GM12878 (cell line): ENCODE measurements around the gene USP2. TPM values are rescaled to one million over a fixed set of nuclear protein-coding genes. Genes with fewer than 3 reads are reported as not detected.

Source experiments
- ATAC-seq: fragments of 200-7000 bp; cut with Tn5 transposase; 3 replicates; pipeline ENCODE4 v1.9.1; 2020; ENCODE audit warnings: mild to moderate bottlenecking, moderate library complexity
- BruUV-seq: library from RNA; stranded (reverse); fragments of 400-500 nt; replicated peaks from 2 replicates; lab custom pipeline; 2021; lab: Mats Ljungman, UMichigan
- CTCF ChIA-PET: fragments of 300-600 bp; sonication (Branson Sonifier 250); formaldehyde crosslinking; extraction: SDS; loops from one replicate; lab custom pipeline; 2021; ENCODE audit warnings: inconsistent platforms; lab: Yijun Ruan, JAX
- POLR2A ChIA-PET: fragments of 350-600 bp; formaldehyde crosslinking; extraction: SDS; loops from one replicate; lab custom pipeline; 2021; ENCODE audit warnings: inconsistent platforms; lab: Charles Lee
- RAD21 ChIA-PET: fragments of 300-600 bp; sonication (Branson Sonifier 250); formaldehyde crosslinking; loops from one replicate; lab custom pipeline; 2023; ENCODE audit warnings: antibody characterized with exemption; ENCODE audit not compliant: unreplicated experiment; lab: Charles Lee
- SMC1A ChIA-PET: fragments of 300-600 bp; sonication (Branson Sonifier 250); formaldehyde crosslinking; loops from one replicate; lab custom pipeline; 2023; ENCODE audit not compliant: unreplicated experiment, uncharacterized antibody; lab: Charles Lee
- DNase-seq: peaks from one replicate; pipeline ENCODE4 v3.0.0-alpha.2; 2011; ENCODE audit warnings: low read depth, low spot score
- FAIRE-seq: peaks from 3 replicates; lab custom pipeline; 2011; peaks lifted over from hg19 to GRCh38; lab: Jason Lieb, UNC
- H2AFZ ChIP-seq: 2 replicates; pipeline ENCODE4 v1.6.0; 2011; ENCODE audit warnings: low read depth, low read length, control low read depth; ENCODE audit not compliant: control insufficient read depth
- H3K27ac ChIP-seq: 2 replicates; pipeline ENCODE4 v1.5.1; 2011; ENCODE audit warnings: control low read depth; ENCODE audit not compliant: control insufficient read depth, insufficient read depth
- H3K27me3 ChIP-seq, 2 experiments: replicated peaks in 1 of 2; 2 replicates each; pipeline versions ENCODE4 v1.6.0 to v1.6.1; 2011; ENCODE audit warnings: low read length in 1 of 2; ENCODE audit not compliant: control insufficient read depth in 2 of 2, insufficient read depth in 2 of 2
- H3K36me3 ChIP-seq, 2 experiments: 2 replicates each; pipeline ENCODE4 v1.5.1; 2011; ENCODE audit warnings: low read length in 1 of 2; ENCODE audit not compliant: control insufficient read depth in 2 of 2, insufficient read depth in 2 of 2
- H3K4me1 ChIP-seq: 2 replicates; pipeline ENCODE4 v1.6.1; 2011; ENCODE audit warnings: mild to moderate bottlenecking, low read length, moderate library complexity, mixed read lengths; ENCODE audit not compliant: control insufficient read depth, insufficient read depth
- H3K4me2 ChIP-seq: 2 replicates; pipeline ENCODE4 v1.6.0; 2011; ENCODE audit warnings: control low read depth; ENCODE audit not compliant: control insufficient read depth, insufficient read depth
- H3K4me3 ChIP-seq: fragments of 200-600 bp; sonication (generic); 2 replicates; pipeline ENCODE4 v1.5.1; 2016
- H3K79me2 ChIP-seq: 2 replicates; pipeline ENCODE4 v1.6.0; 2011; ENCODE audit warnings: low read length; ENCODE audit not compliant: control insufficient read depth, insufficient read depth
- H3K9ac ChIP-seq: 2 replicates; pipeline ENCODE4 v1.8.0; 2011; ENCODE audit warnings: low read length, control low read depth, mixed read lengths; ENCODE audit not compliant: control insufficient read depth, insufficient read depth
- H3K9me3 ChIP-seq: replicated peaks from 3 replicates; pipeline ENCODE4 v1.5.1; 2011; ENCODE audit warnings: mild to moderate bottlenecking, low read length; ENCODE audit not compliant: control insufficient read depth, insufficient read depth
- H4K20me1 ChIP-seq: 2 replicates; pipeline ENCODE4 v1.6.0; 2011; ENCODE audit not compliant: control insufficient read depth, insufficient read depth
- CREM ChIP-seq: IDR thresholded peaks from 2 replicates; pipeline ENCODE4 v1.6.1; 2014; ENCODE audit warnings: antibody characterized with exemption, low read depth
- EP300 ChIP-seq, 2 experiments: fragments of 150-350 bp in 1 of 2; IDR thresholded peaks; 2 replicates each; pipeline ENCODE4 v1.6.1; 2011 to 2012; ENCODE audit warnings: low read depth in 2 of 2, low read length in 2 of 2, borderline replicate concordance in 1 of 2, improper control_type of control experiment in 1 of 2, inconsistent platforms in 1 of 2; ENCODE audit not compliant: control insufficient read depth in 1 of 2
- KDM1A ChIP-seq: fragments of 200-600 bp; sonication (generic); IDR thresholded peaks from 2 replicates; pipeline ENCODE4 v1.6.1; 2016; ENCODE audit warnings: borderline replicate concordance
- MXI1 ChIP-seq: fragments of 150-350 bp; IDR thresholded peaks from 2 replicates; pipeline ENCODE4 v1.6.1; 2011; ENCODE audit warnings: low read depth, mild to moderate bottlenecking, inconsistent platforms, low read length, improper control_type of control experiment
- MYB ChIP-seq: fragments of 150-350 bp; IDR thresholded peaks from 2 replicates; pipeline ENCODE4 v1.6.1; 2014; ENCODE audit warnings: mild to moderate bottlenecking, low read depth, low read length, borderline replicate concordance
- NBN ChIP-seq: fragments of 450-650 bp; IDR thresholded peaks from 2 replicates; pipeline ENCODE4 v1.6.1; 2016
- NR2C2 ChIP-seq: IDR thresholded peaks from 2 replicates; pipeline ENCODE4 v1.6.1; 2011; ENCODE audit warnings: borderline replicate concordance, low read depth; ENCODE audit not compliant: control insufficient read depth, insufficient read length
- PAX8 ChIP-seq: fragments of 450-650 bp; IDR thresholded peaks from 2 replicates; pipeline ENCODE4 v1.6.1; 2017; ENCODE audit warnings: mild to moderate bottlenecking, moderate library complexity
- POLR2A ChIP-seq: IDR thresholded peaks from 2 replicates; pipeline ENCODE4 v1.6.1; 2011; ENCODE audit warnings: low read depth, mild to moderate bottlenecking, low read length
- POU2F2 ChIP-seq: IDR thresholded peaks from 3 replicates; pipeline ENCODE4 v1.6.1; 2011; ENCODE audit warnings: low read depth, mild to moderate bottlenecking, low read length, borderline replicate concordance
- RAD21 ChIP-seq: IDR thresholded peaks from 2 replicates; pipeline ENCODE4 v1.6.1; 2011; ENCODE audit warnings: mild to moderate bottlenecking, low read depth, low read length, moderate library complexity; ENCODE audit not compliant: insufficient read depth
- SMARCA5 ChIP-seq: fragments of 450-650 bp; IDR thresholded peaks from 2 replicates; pipeline ENCODE4 v1.6.1; 2017; ENCODE audit warnings: mild to moderate bottlenecking
- STAT1 ChIP-seq: fragments of 450-650 bp; conservative IDR thresholded peaks from 2 replicates; pipeline ENCODE4 v1.6.1; 2014; ENCODE audit warnings: antibody characterized with exemption, mild to moderate bottlenecking
- TCF7 ChIP-seq: IDR thresholded peaks from 2 replicates; pipeline ENCODE4 v1.6.1; 2014; ENCODE audit warnings: antibody characterized with exemption, borderline replicate concordance
- ZNF384 ChIP-seq: IDR thresholded peaks from 2 replicates; pipeline ENCODE4 v1.6.1; 2012; ENCODE audit warnings: low read depth, mild to moderate bottlenecking, low read length, improper control_type of control experiment, borderline replicate concordance
- WGBS: methylation state at CpG from one replicate; pipeline ENCODE4 v1.1.6; 2016; ENCODE audit warnings: low lambda C conversion rate; ENCODE audit not compliant: insufficient replicate concordance, insufficient coverage; ENCODE audit errors: missing lambda C conversion rate; 5-methylcytosine and 5-hydroxymethylcytosine counted together
- in situ Hi-C: fragments of 300-500 bp; cut with MboI; formaldehyde crosslinking; loops from 9 replicates; pipeline ENCODE4 v1.14.3; 2018; ENCODE audit warnings: mixed read lengths
- intact Hi-C: fragments of 100-400 bp; cut with micrococcal nuclease; formaldehyde crosslinking; loops from one replicate; pipeline ENCODE4 v1.14.2; 2022; ENCODE audit not compliant: unreplicated experiment
- polyA plus RNA-seq, 11 experiments: library from polyadenylated mRNA; depleted of rRNA in 4 of 11; unstranded in 6 of 11; stranded (reverse) in 5 of 11; fragments of >200 nt; fragmentation: Nextera tagmentation in 4 of 11; fragmentation: Illumina TruSeq in 1 of 11; extraction: Ambion mirVana in 4 of 11; extraction: Trizol in 1 of 11; gene quantifications; 1 replicate in 1 of 11; 2 replicates in 10 of 11; pipeline versions ENCODE4 v1.2.1 to v1.2.3, GENCODE V29; 2011 to 2016; ENCODE audit warnings: inconsistent platforms in 2 of 11, missing spikeins in 2 of 11, low read depth in 1 of 11
- total RNA-seq, 4 experiments: library from RNA; depleted of rRNA in 3 of 4; stranded (reverse); fragments of >200 nt in 3 of 4; fragmentation: Illumina TruSeq in 1 of 4; extraction: Trizol in 1 of 4; gene quantifications; 2 replicates each; pipeline versions ENCODE4 v1.2.1 to v1.2.3, GENCODE V29; 2013 to 2021
- TF ChIP-seq, protein P1 (sequence below): fragments of 450-650 bp; IDR thresholded peaks from 2 replicates; pipeline ENCODE4 v1.6.1; 2017; ENCODE audit warnings: low read depth, mild to moderate bottlenecking, moderate library complexity
- TF ChIP-seq, protein P2 (sequence below): fragments of 450-650 bp; IDR thresholded peaks from 2 replicates; pipeline ENCODE4 v1.6.1; 2017; ENCODE audit warnings: mild to moderate bottlenecking, moderate library complexity

USP2 gene
- total and polyA plus RNA-seq, 10 of the 15 experiments (the other 5 are each of a cell fraction or from before 2014, with no cell fraction given), result 0.03 to 0.13 (median 0.06) TPM; not detected in 4

DNA sequence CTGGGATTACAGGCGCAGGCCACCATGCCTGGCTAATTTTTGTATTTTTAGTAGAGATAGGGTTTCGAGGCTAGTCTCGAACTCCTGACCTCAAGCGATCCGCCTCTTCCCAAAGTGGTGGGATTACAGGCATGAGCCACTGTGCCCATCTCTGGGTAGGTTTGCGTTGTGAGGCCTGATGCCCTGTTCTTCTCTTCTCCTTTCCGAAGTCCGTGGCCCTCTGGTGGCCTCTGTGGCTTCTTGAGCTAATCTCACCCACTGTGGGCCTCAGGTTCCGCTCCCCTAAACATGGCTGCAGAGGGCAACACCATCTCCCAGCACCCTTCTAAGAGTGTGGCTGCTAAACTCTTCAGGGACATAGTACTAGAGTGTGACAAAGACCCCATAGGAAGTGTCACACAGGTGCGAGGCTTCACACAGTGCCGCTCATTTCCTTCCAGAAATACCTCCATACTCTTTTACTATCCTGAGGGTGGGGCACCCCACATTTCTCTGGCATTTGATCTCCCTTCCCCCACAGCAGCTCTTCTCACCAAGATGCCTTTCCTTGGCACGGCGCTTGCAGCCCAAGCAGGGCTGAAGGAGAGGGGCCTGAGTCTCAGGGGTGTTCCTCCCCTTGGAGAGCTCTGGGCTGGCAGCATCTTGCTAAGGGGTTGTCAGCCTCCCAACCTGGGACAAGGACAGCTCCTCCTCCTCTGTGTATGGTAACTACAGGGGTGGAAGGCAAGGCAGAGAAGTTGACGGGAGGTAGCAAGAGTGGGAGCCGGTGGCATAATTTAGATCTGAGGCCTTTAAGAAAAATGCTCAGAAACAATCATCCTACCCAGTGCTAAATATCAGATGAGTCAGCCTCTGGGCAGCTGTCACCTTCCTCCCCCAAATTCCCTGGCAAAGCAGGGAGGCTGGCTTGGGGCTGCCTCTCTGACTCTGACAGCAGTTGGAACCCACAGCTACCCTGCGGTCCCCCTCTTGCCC lies 35.4 kb upstream of the USP2 start:
- no peak for ATAC-seq

More for the DNA sequence above, 35.4 kb upstream of the USP2 start:
- in situ Hi-C loops (no loop called here), intact Hi-C loops (no loop called here)
- peaks cover 2% of the 10 kb centered on the region; the same call in 1 of the 3 replicates for H3K9me3 ChIP-seq
- H2AFZ ChIP-seq, result no peak overlapping the region
- SMC1A ChIA-PET, result interaction anchor here (1.4 kb wide), 1 partner anchor 78 kb away, joined by 3 read pairs; no protein-coding TSS in a partner anchor
- no peak overlapping the region for H3K4me2 ChIP-seq
- no peaks in the 10 kb centered on the region for H4K20me1 ChIP-seq
- H3K36me3 ChIP-seq, result no peaks in the 10 kb centered on the region
- H3K4me1 ChIP-seq, result peaks cover 8% of the 10 kb centered on the region; the same call in 1 of the 2 replicates
- CTCF ChIA-PET, result interaction anchor here (0.7 kb wide), 2 partner anchors 9 to 16 kb away, joined by 3 read pairs; no protein-coding TSS in a partner anchor
- RAD21 ChIA-PET, result interaction anchor here (0.8 kb wide), 1 partner anchor 57 kb away, joined by 4 read pairs; no protein-coding TSS in a partner anchor
- no peak overlapping the region for H3K27ac ChIP-seq
- H3K79me2 ChIP-seq, result no peaks in the 10 kb centered on the region
- H3K9ac ChIP-seq, result no peak overlapping the region
- POLR2A ChIA-PET, result no interaction called here
- peaks cover 0 to under 1% of the 10 kb centered on the region in 2 experiments; a peak in 1 of 4 replicates for H3K27me3 ChIP-seq
- DNase-seq, result no peak
- WGBS, result 63% methylated on average over 16 of the region's 16 CpGs
- no peak for FAIRE-seq
- H3K4me3 ChIP-seq, result no peak overlapping the region
- no peak for TF ChIP-seq STAT1
- TF ChIP-seq KDM1A, result no peak
- TF ChIP-seq SMARCA5, result no peak
- TF ChIP-seq, protein P1, sequence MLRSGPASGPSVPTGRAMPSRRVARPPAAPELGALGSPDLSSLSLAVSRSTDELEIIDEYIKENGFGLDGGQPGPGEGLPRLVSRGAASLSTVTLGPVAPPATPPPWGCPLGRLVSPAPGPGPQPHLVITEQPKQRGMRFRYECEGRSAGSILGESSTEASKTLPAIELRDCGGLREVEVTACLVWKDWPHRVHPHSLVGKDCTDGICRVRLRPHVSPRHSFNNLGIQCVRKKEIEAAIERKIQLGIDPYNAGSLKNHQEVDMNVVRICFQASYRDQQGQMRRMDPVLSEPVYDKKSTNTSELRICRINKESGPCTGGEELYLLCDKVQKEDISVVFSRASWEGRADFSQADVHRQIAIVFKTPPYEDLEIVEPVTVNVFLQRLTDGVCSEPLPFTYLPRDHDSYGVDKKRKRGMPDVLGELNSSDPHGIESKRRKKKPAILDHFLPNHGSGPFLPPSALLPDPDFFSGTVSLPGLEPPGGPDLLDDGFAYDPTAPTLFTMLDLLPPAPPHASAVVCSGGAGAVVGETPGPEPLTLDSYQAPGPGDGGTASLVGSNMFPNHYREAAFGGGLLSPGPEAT, result no peak
- no peak for TF ChIP-seq ZNF384
- no peak for TF ChIP-seq NR2C2
- TF ChIP-seq TCF7, result no peak
- no peak for TF ChIP-seq NBN
- TF ChIP-seq POU2F2, result no peak
- TF ChIP-seq POLR2A, result no peak
- no peak for TF ChIP-seq RAD21
- no peak for TF ChIP-seq MXI1
- no peak for TF ChIP-seq MYB
- TF ChIP-seq CREM, result no peak
- TF ChIP-seq, protein P2, sequence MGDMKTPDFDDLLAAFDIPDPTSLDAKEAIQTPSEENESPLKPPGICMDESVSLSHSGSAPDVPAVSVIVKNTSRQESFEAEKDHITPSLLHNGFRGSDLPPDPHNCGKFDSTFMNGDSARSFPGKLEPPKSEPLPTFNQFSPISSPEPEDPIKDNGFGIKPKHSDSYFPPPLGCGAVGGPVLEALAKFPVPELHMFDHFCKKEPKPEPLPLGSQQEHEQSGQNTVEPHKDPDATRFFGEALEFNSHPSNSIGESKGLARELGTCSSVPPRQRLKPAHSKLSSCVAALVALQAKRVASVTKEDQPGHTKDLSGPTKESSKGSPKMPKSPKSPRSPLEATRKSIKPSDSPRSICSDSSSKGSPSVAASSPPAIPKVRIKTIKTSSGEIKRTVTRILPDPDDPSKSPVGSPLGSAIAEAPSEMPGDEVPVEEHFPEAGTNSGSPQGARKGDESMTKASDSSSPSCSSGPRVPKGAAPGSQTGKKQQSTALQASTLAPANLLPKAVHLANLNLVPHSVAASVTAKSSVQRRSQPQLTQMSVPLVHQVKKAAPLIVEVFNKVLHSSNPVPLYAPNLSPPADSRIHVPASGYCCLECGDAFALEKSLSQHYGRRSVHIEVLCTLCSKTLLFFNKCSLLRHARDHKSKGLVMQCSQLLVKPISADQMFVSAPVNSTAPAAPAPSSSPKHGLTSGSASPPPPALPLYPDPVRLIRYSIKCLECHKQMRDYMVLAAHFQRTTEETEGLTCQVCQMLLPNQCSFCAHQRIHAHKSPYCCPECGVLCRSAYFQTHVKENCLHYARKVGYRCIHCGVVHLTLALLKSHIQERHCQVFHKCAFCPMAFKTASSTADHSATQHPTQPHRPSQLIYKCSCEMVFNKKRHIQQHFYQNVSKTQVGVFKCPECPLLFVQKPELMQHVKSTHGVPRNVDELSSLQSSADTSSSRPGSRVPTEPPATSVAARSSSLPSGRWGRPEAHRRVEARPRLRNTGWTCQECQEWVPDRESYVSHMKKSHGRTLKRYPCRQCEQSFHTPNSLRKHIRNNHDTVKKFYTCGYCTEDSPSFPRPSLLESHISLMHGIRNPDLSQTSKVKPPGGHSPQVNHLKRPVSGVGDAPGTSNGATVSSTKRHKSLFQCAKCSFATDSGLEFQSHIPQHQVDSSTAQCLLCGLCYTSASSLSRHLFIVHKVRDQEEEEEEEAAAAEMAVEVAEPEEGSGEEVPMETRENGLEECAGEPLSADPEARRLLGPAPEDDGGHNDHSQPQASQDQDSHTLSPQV, result no peak
- no peak for TF ChIP-seq PAX8
- TF ChIP-seq EP300 (IDR thresholded peaks at IDR 0.05; ENCODE audit: borderline replicate concordance in 1 of 2, control insufficient read depth in 1 of 2, low read depth in 2 of 2, low read length in 2 of 2), result no peak
- BruUV-seq, result no TSS peak
